ENCODE measurements around the gene SHLD1. TPM values are rescaled to one million over a fixed set of nuclear protein-coding genes. Genes with fewer than 3 reads are reported as not detected.

The SHLD1 gene
- total and polyA plus RNA-seq, 2 donors (not counting 1 experiment from before 2014, with no cell fraction given), result 3.3 to 4.2 TPM

- Histone ChIP-seq H2AFZ (ENCODE audit: low read length) (no peak overlapping the region), H3K4me3 (replicated peaks in 1 of 4; ENCODE audit: control extremely low read depth in 1 of 4, insufficient read depth in 1 of 4, low read depth in 3 of 4, low read length in 4 of 4) (no peak overlapping the region), H3K27ac (ENCODE audit: insufficient read depth, low read length) (peak overlapping the region; percentile 10), H3K36me3 (ENCODE audit: control insufficient read depth, insufficient read depth, low read length) (no peaks in the 10 kb centered on the region), H3K27me3 (ENCODE audit: control insufficient read depth, insufficient read depth, low read length) (no peaks in the 10 kb centered on the region), H3K4me2 (ENCODE audit: extremely low read depth, insufficient read depth, low read length) (peak overlapping the region; percentile 20), H3K79me2 (ENCODE audit: control insufficient read depth, insufficient read depth, low read length) (no peaks in the 10 kb centered on the region), H3K4me1 (ENCODE audit: control insufficient read depth, extremely low read depth, insufficient read depth, low read length) (no peaks in the 10 kb centered on the region), H4K20me1 (ENCODE audit: control insufficient read depth, extremely low read depth, insufficient read depth, low read length) (no peaks in the 10 kb centered on the region), H3K9ac (ENCODE audit: insufficient read depth, low read length) (no peak overlapping the region), H3K9me3 (ENCODE audit: control insufficient read depth, insufficient read depth, low read depth, low read length) (no peaks in the 10 kb centered on the region)
- peak in 1 of 2 donors; percentile 96 for DNase-seq (ENCODE audit: low read depth in 2 of 2)
- TF ChIP-seq CTCF (conservative IDR thresholded peaks at IDR 0.05 in 1 of 2, IDR thresholded peaks at IDR 0.05 in 1 of 2; ENCODE audit: low read depth in 1 of 2, low read length in 2 of 2) (no peak), EZH2 (IDR thresholded peaks at IDR 0.05; ENCODE audit: low read length, missing control alignments) (no peak)
Observed at GRCh38 chr20:5729348-5729747, 20.9 kb upstream of the SHLD1 start.

GRCh38 chr20:5730131-5730530, 20.1 kb upstream of the SHLD1 start:
- Histone ChIP-seq H3K4me1 (ENCODE audit: control insufficient read depth, extremely low read depth, insufficient read depth, low read length) (no peaks in the 10 kb centered on the region), H3K9me3 (ENCODE audit: control insufficient read depth, insufficient read depth, low read depth, low read length) (no peaks in the 10 kb centered on the region), H3K4me2 (ENCODE audit: extremely low read depth, insufficient read depth, low read length) (no peak overlapping the region), H3K9ac (ENCODE audit: insufficient read depth, low read length) (no peak overlapping the region), H3K36me3 (ENCODE audit: control insufficient read depth, insufficient read depth, low read length) (no peaks in the 10 kb centered on the region), H3K79me2 (ENCODE audit: control insufficient read depth, insufficient read depth, low read length) (no peaks in the 10 kb centered on the region), H3K27ac (ENCODE audit: insufficient read depth, low read length) (no peak overlapping the region), H3K4me3 (replicated peaks in 1 of 4; ENCODE audit: control extremely low read depth in 1 of 4, insufficient read depth in 1 of 4, low read depth in 3 of 4, low read length in 4 of 4) (no peak overlapping the region), H4K20me1 (ENCODE audit: control insufficient read depth, extremely low read depth, insufficient read depth, low read length) (no peaks in the 10 kb centered on the region), H3K27me3 (ENCODE audit: control insufficient read depth, insufficient read depth, low read length) (no peaks in the 10 kb centered on the region), H2AFZ (ENCODE audit: low read length) (no peak overlapping the region)
- no peak for TF ChIP-seq CTCF (conservative IDR thresholded peaks at IDR 0.05 in 1 of 2, IDR thresholded peaks at IDR 0.05 in 1 of 2; ENCODE audit: low read depth in 1 of 2, low read length in 2 of 2)
- TF ChIP-seq EZH2 (IDR thresholded peaks at IDR 0.05; ENCODE audit: low read length, missing control alignments), result no peak
- no peak for DNase-seq (ENCODE audit: low read depth in 2 of 2)

- no peak overlapping the region for H3K4me2 ChIP-seq (ENCODE audit: extremely low read depth, insufficient read depth, low read length)
- TF ChIP-seq EZH2 (IDR thresholded peaks at IDR 0.05; ENCODE audit: low read length, missing control alignments) (no peak), CTCF (conservative IDR thresholded peaks at IDR 0.05 in 1 of 2, IDR thresholded peaks at IDR 0.05 in 1 of 2; ENCODE audit: low read depth in 1 of 2, low read length in 2 of 2) (no peak)
- H3K27ac ChIP-seq (ENCODE audit: insufficient read depth, low read length), result no peak overlapping the region
- H3K9me3 ChIP-seq (ENCODE audit: control insufficient read depth, insufficient read depth, low read depth, low read length), result no peaks in the 10 kb centered on the region
- no peaks in the 10 kb centered on the region for H4K20me1 ChIP-seq (ENCODE audit: control insufficient read depth, extremely low read depth, insufficient read depth, low read length)
- H2AFZ ChIP-seq (ENCODE audit: low read length), result no peak overlapping the region
- peaks cover under 1% of the 10 kb centered on the region for H3K4me1 ChIP-seq (ENCODE audit: control insufficient read depth, extremely low read depth, insufficient read depth, low read length)
- H3K79me2 ChIP-seq (ENCODE audit: control insufficient read depth, insufficient read depth, low read length), result no peaks in the 10 kb centered on the region
- H3K36me3 ChIP-seq (ENCODE audit: control insufficient read depth, insufficient read depth, low read length), result no peaks in the 10 kb centered on the region
- no peaks in the 10 kb centered on the region for H3K27me3 ChIP-seq (ENCODE audit: control insufficient read depth, insufficient read depth, low read length)
- no peak for DNase-seq (ENCODE audit: low read depth in 2 of 2)
- no peak overlapping the region for H3K9ac ChIP-seq (ENCODE audit: insufficient read depth, low read length)
- H3K4me3 ChIP-seq (replicated peaks in 1 of 4; ENCODE audit: control extremely low read depth in 1 of 4, insufficient read depth in 1 of 4, low read depth in 3 of 4, low read length in 4 of 4), result no peak overlapping the region
Observed at GRCh38 chr20:5731753-5732366, 18.3 kb upstream of the SHLD1 start.
